Caco-2 (cell line): ENCODE results near the gene MYO9A. TPM values are rescaled to one million over a fixed set of nuclear protein-coding genes. Genes with fewer than 3 reads are reported as not detected.

Experiments
- BruUV-seq: library from RNA; stranded (reverse); fragments of 400-500 nt; replicated peaks from 2 replicates; lab custom pipeline; 2021; lab: Mats Ljungman, UMichigan
- CTCF ChIA-PET: fragments of 300-600 bp; sonication (Branson Sonifier 250); formaldehyde crosslinking; loops from one replicate; lab custom pipeline; 2022; ENCODE audit warnings: antibody characterized with exemption; lab: Charles Lee
- POLR2A ChIA-PET: fragments of 300-600 bp; sonication (Branson Sonifier 250); formaldehyde crosslinking; loops from one replicate; lab custom pipeline; 2022; ENCODE audit warnings: antibody characterized with exemption; lab: Charles Lee
- DNase-seq, 2 experiments: peaks; one replicate each; pipeline versions ENCODE4 v3.0.0 to v3.0.0-alpha.2; 2020 to 2022
- H3K27me3 ChIP-seq: replicated peaks from 2 replicates; pipeline ENCODE4 v1.6.0; 2011; ENCODE audit warnings: low read length; ENCODE audit not compliant: control insufficient read depth, insufficient read depth
- H3K36me3 ChIP-seq: 2 replicates; pipeline ENCODE4 v1.5.1; 2011; ENCODE audit warnings: low read length; ENCODE audit not compliant: control insufficient read depth, insufficient read depth
- H3K4me1 ChIP-seq: fragments of 250-450 bp; sonication (Bioruptor Pico); 2 replicates; pipeline ENCODE4 v1.5.1; 2020; ENCODE audit warnings: mild to moderate bottlenecking
- H3K4me3 ChIP-seq: 2 replicates; pipeline ENCODE4 v1.5.1; 2011; ENCODE audit warnings: low read depth, mild to moderate bottlenecking, control low read depth, low read length
- H3K9me3 ChIP-seq: fragments of 250-450 bp; sonication (Bioruptor Pico); 2 replicates; pipeline ENCODE4 v1.5.1; 2020; ENCODE audit warnings: mild to moderate bottlenecking, moderate library complexity
- H3K27ac Mint-ChIP-seq: one replicate; pipeline ENCODE4 v1.8.0; 2022; ENCODE audit warnings: mixed read lengths; ENCODE audit not compliant: unreplicated experiment
- H3K27me3 Mint-ChIP-seq: one replicate; pipeline ENCODE4 v1.8.0; 2022; ENCODE audit warnings: mixed read lengths; ENCODE audit not compliant: insufficient read depth, unreplicated experiment
- H3K36me3 Mint-ChIP-seq: one replicate; pipeline ENCODE4 v1.8.0; 2022; ENCODE audit warnings: mild to moderate bottlenecking, mixed read lengths; ENCODE audit not compliant: insufficient read depth, unreplicated experiment
- H3K4me1 Mint-ChIP-seq: one replicate; pipeline ENCODE4 v1.8.0; 2022; ENCODE audit warnings: low read depth, mixed read lengths; ENCODE audit not compliant: unreplicated experiment
- H3K4me3 Mint-ChIP-seq: one replicate; pipeline ENCODE4 v1.8.0; 2022; ENCODE audit warnings: mild to moderate bottlenecking, moderate library complexity, mixed read lengths; ENCODE audit not compliant: unreplicated experiment
- H3K9me3 Mint-ChIP-seq: one replicate; pipeline ENCODE4 v1.8.0; 2022; ENCODE audit warnings: mixed read lengths; ENCODE audit not compliant: unreplicated experiment
- intact Hi-C: fragments of 100-400 bp; cut with micrococcal nuclease; formaldehyde crosslinking; loops from one replicate; pipeline ENCODE4 v1.10.0; 2022; ENCODE audit not compliant: unreplicated experiment
- total RNA-seq: library from RNA; stranded (reverse); gene quantifications from 2 replicates; pipeline ENCODE4 v1.2.3, GENCODE V29; 2022
- TF ChIP-seq, protein P1 (sequence below), 2 experiments: fragments of 200-600 bp in 1 of 2; IDR thresholded peaks; 1 replicate in 1 of 2; 2 replicates in 1 of 2; pipeline versions ENCODE4 v1.5.1 to v1.8.0; 2011 to 2022; ENCODE audit warnings: antibody characterized with exemption in 1 of 2, control low read depth in 1 of 2, inconsistent platforms in 1 of 2, low read depth in 1 of 2, low read length in 1 of 2, mild to moderate bottlenecking in 1 of 2, moderate library complexity in 1 of 2; ENCODE audit not compliant: insufficient read depth in 1 of 2, severe bottlenecking in 1 of 2, unreplicated experiment in 1 of 2

The MYO9A gene
- total RNA-seq, 1 experiment from 2014 or later: 71.9 TPM

DNA sequence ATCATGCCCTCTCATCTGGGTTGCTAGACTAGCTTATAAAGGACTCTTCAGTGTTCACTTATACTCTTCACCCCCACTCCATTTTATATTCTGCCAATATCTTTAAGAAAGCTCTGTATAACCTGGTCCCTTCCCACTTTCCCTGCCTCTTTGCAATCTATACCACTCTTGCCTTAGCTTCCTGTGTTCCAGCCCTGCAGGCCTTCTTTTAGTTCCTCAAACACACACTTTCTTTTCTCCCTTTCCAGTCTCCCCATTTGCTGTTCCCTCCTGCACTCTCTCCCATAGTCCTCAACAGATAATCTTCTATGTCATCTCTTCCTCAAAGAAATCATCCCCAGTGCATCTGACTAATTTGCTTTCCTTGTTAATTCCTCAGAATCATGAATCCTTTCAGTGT lies 29.0 kb upstream of the MYO9A start:
- Histone ChIP-seq H3K27me3 (no peaks in the 10 kb centered on the region), H3K36me3 (no peaks in the 10 kb centered on the region), H3K4me1 (peaks cover 10% of the 10 kb centered on the region), H3K9me3 (no peaks in the 10 kb centered on the region), H3K4me3 (no peak overlapping the region)
- no peak overlapping the region for H3K27ac Mint-ChIP-seq
- peaks cover 12% of the 10 kb centered on the region for H3K9me3 Mint-ChIP-seq
- no peaks in the 10 kb centered on the region for H3K36me3 Mint-ChIP-seq
- TF ChIP-seq, protein P1, sequence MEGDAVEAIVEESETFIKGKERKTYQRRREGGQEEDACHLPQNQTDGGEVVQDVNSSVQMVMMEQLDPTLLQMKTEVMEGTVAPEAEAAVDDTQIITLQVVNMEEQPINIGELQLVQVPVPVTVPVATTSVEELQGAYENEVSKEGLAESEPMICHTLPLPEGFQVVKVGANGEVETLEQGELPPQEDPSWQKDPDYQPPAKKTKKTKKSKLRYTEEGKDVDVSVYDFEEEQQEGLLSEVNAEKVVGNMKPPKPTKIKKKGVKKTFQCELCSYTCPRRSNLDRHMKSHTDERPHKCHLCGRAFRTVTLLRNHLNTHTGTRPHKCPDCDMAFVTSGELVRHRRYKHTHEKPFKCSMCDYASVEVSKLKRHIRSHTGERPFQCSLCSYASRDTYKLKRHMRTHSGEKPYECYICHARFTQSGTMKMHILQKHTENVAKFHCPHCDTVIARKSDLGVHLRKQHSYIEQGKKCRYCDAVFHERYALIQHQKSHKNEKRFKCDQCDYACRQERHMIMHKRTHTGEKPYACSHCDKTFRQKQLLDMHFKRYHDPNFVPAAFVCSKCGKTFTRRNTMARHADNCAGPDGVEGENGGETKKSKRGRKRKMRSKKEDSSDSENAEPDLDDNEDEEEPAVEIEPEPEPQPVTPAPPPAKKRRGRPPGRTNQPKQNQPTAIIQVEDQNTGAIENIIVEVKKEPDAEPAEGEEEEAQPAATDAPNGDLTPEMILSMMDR (IDR thresholded peaks at IDR 0.05; ENCODE audit: insufficient read depth in 1 of 2, low read depth in 1 of 2, low read length in 1 of 2, severe bottlenecking in 1 of 2, unreplicated experiment in 1 of 2): no peak
- CTCF ChIA-PET: no interaction called here
- DNase-seq: no peak
- no peak overlapping the region for H3K4me3 Mint-ChIP-seq
- H3K4me1 Mint-ChIP-seq: peaks cover 8% of the 10 kb centered on the region
- POLR2A ChIA-PET: no interaction called here
- H3K27me3 Mint-ChIP-seq: no peaks in the 10 kb centered on the region
- BruUV-seq: no TSS peak
- intact Hi-C loops: no loop called here

DNA sequence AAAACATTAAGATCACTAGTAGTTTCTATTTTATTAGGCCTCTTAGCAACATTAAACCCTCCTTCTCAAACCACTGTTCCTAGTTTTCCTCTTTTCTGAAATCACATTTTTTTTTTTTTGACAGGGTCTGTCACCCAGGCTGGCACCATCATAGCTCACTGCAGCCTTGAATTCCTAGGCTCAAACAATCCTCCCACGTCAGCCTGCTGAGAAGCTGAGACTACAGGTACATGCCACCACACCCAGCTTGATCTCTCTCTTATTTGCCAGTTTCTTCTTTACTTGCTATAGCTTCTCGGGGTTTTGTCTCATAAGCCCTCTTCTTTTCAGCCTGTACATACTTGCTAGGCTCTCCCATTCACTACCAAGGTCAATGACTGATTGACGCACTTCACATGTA lies 28.3 kb upstream of the MYO9A start:
- H3K9me3 ChIP-seq: no peaks in the 10 kb centered on the region
- Mint-ChIP-seq H3K27ac (no peak overlapping the region), H3K4me1 (peaks cover 14% of the 10 kb centered on the region), H3K36me3 (no peaks in the 10 kb centered on the region), H3K9me3 (peaks cover 7% of the 10 kb centered on the region), H3K4me3 (no peak overlapping the region), H3K27me3 (no peaks in the 10 kb centered on the region)
- H3K27me3 ChIP-seq: no peaks in the 10 kb centered on the region
- POLR2A ChIA-PET: no interaction called here
- intact Hi-C loops: no loop called here
- no peak overlapping the region for H3K4me3 ChIP-seq
- no peaks in the 10 kb centered on the region for H3K36me3 ChIP-seq
- no peak for DNase-seq
- TF ChIP-seq, protein P1 (IDR thresholded peaks at IDR 0.05; ENCODE audit: insufficient read depth in 1 of 2, low read depth in 1 of 2, low read length in 1 of 2, severe bottlenecking in 1 of 2, unreplicated experiment in 1 of 2): no peak
- no TSS peak for BruUV-seq
- CTCF ChIA-PET: no interaction called here
- H3K4me1 ChIP-seq: peaks cover 17% of the 10 kb centered on the region

DNA sequence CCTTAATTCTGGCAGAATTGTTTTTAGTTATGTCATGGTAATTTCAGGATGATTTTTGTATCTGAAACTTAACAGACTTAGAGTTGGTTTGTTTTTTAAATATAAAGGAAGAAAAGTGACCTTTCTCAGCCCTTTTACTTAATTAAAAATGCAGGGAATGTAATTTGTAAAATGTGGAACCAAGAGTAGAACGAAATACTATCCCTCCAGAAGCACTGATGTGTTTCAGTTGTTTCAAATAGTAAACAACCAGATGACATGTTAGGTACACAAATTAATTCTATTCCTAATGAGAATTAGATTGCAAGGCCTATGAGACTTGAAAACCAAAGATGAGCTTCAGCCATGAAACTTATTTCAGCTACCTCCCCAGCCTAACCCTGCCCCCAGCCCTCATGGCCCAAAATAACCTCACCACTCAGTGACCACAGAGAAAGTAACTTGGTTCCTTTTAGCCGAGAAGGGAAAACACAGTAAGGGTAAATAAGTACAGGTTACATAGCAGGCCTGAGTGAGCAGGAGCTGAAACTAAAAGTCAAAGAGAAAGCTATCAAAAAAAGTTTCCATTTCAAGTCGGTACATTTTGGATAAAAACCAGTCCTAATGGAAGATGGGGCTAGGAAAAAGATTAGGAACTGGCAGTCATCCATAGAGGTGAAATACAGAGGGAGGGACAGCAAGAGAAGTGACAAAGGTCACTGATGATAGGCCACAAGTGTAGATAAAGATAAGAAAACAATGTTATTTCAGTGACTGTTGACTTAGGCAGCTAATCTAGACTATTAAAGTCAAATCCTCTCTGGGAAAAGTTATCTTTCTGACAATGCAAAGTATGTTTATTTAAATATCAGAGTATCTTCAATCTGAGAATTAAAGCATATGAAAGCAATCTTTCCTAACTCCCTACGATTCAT lies 23.5 kb upstream of the MYO9A start:
- no peaks in the 10 kb centered on the region for H3K36me3 ChIP-seq
- Mint-ChIP-seq H3K9me3 (no peaks in the 10 kb centered on the region), H3K27me3 (no peaks in the 10 kb centered on the region), H3K4me3 (peak overlapping the region; percentile 51), H3K27ac (peak overlapping the region; percentile 34), H3K4me1 (peaks cover 21% of the 10 kb centered on the region), H3K36me3 (no peaks in the 10 kb centered on the region)
- DNase-seq: peak in 1 of 2 experiments; percentile 58
- peaks cover 33% of the 10 kb centered on the region for H3K4me1 ChIP-seq
- TF ChIP-seq, protein P1 (IDR thresholded peaks at IDR 0.05; ENCODE audit: insufficient read depth in 1 of 2, low read depth in 1 of 2, low read length in 1 of 2, severe bottlenecking in 1 of 2, unreplicated experiment in 1 of 2): no peak
- no peak overlapping the region for H3K4me3 ChIP-seq
- no peaks in the 10 kb centered on the region for H3K9me3 ChIP-seq
- POLR2A ChIA-PET: no interaction called here
- no TSS peak for BruUV-seq
- no peaks in the 10 kb centered on the region for H3K27me3 ChIP-seq
- CTCF ChIA-PET: no interaction called here
- intact Hi-C loops: loop anchor here (5.0 kb wide), 1 partner anchor 129 kb away; no protein-coding TSS in a partner anchor
